Spleen (tissue), 7 donors: ENCODE results near the gene FCRL2.

Experiments
- CTCF ChIP-seq, 11 experiments: fragments of 200-600 bp in 7 of 11; fragments of 450-650 bp in 4 of 11; sonication (generic) in 4 of 11; IDR thresholded peaks in 8 of 11; conservative IDR thresholded peaks in 3 of 11; 1 replicate in 7 of 11; 2 replicates in 4 of 11; pipeline versions ENCODE4 v1.4.0 to v1.8.0; 2016 to 2021; ENCODE audit warnings: antibody characterized with exemption in 11 of 11, inconsistent platforms in 4 of 11, mild to moderate bottlenecking in 1 of 11
- POLR2AphosphoS5 ChIP-seq, 3 donors: sonication (generic); formaldehyde crosslinking; IDR thresholded peaks; one replicate each; pipeline ENCODE4 v1.5.1; 2017; ENCODE audit warnings: antibody characterized with exemption in 3 of 3
- donor health status: DM: no; HTN: no; CAD: no; lungs with moderate emphysema.
- donor health status: DM: no; HTN: no; CAD: no.
- donor health status: DM: no; HTN: no; CAD: no.

- no peak for TF ChIP-seq POLR2AphosphoS5 (IDR thresholded peaks at IDR 0.05)
- TF ChIP-seq CTCF (IDR thresholded peaks at IDR 0.05 in 8 of 11, conservative IDR thresholded peaks at IDR 0.05 in 3 of 11) = no peak
Measured at GRCh38 chr1:157819215-157819614, 42.3 kb upstream of the FCRL2 start.
